NCI-H69 (cell line): Measurements from ENCODE around the gene CARS1.

Source experiments
- DNase-seq: peaks from one replicate; lab custom pipeline; 2025; lab: John Stamatoyannopoulos, UW

Gene CARS1

DNA sequence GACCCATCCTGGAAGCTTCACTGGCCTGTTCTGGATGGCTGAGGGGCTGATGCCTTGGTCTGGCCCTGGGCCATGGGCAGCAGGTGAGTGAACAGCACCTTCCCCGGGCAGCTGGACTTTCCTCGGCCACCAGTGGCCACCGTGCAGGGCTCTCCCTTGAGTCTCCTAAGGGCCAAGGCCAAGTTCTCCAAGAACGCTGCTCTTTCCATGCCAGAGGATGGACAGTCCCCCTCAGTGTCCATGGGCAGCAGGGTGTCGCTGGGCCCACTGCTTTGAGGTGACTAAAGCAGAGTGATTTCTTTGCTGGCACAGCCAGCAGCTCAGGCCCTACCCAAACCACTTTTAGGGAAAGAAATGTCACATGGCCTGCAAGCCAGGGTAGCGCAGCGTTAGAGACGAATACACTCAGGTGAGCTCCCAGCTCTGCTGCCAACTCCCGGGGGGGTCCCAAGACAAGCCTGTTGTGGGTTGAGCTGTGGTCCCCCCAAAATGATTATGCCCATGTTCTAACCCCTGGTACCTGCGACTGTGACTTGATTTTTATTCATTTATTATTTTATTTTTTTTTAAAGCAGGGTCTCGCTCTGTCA, 3.3 kb upstream of the CARS1 start:
- no peak for DNase-seq

GRCh38 chr11:3058753-3059664, 1.8 kb upstream of the CARS1 start:
- DNase-seq, result no peak

GRCh38 chr11:3056296-3057068, 741 bp downstream of the CARS1 start:
- peak; percentile 54 for DNase-seq

DNA sequence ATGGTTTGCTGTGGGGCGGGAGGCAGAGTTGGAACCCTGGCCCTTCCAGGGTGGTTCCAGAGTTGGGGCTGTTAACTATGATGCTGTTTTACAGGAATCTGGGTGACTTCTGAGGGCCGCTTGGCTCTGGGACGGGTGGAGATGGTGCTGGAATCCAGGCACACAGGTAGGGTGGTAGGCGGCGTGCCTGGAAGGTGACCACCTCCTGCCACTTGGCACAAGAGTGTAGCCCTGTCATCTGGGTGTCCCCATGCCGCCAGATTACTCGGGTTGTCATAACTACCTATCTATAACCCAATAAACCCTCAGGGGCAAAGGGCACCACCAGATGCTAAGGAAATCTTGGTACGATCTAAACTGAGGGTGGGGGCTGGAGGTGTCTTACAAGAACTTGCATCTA, 1.3 kb downstream of the CARS1 start:
- DNase-seq, result no peak

GRCh38 chr11:3052567-3052966, 4.7 kb downstream of the CARS1 start:
- DNase-seq, result no peak

GRCh38 chr11:3052109-3052479, 5.1 kb downstream of the CARS1 start:
- peak; percentile 78 for DNase-seq

DNA sequence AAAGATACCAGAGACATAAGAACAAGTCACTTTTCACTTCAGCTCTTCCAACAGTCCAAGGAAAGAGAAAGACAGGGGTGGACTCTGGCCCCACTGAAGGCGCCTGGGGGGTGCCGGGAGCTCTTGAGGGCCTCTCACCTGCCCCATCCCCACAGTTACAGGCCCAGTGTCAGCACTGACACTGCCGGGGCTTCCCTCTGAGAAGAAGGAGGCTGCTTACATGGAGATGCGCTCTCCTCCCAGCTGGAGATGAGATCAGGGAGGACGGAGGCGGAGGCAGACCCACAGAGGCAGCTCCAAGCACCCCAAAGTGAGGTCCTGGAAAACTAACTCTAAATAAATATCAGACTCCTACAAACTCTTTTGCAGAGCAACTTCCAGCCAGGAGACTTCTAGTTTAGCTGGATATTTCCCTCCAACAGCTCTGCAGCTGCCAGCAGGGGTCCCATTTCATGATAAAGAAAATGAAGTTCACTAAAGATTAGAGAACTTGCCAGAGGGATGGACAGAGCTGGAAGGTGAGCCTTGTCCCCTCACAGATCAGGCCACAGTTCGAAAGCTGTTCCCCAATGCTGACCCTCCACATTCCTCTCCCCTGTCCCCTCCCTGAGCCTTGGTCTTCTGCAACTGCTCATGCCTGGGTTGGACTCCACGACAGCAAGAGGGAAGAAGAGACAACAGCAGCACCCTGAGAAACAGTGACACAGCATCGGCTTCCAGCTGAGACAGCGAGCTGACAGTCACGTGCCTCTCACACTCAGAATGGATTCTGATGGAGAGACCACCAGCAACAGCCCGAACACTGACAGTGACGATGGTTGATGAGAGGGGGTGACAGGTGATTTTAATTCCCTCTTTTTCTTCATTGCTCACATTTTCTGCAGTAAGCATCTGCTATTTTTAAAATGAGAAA, 5.8 kb downstream of the CARS1 start:
- no peak for DNase-seq

GRCh38 chr11:3050386-3051195, 6.6 kb downstream of the CARS1 start:
- no peak for DNase-seq

DNA sequence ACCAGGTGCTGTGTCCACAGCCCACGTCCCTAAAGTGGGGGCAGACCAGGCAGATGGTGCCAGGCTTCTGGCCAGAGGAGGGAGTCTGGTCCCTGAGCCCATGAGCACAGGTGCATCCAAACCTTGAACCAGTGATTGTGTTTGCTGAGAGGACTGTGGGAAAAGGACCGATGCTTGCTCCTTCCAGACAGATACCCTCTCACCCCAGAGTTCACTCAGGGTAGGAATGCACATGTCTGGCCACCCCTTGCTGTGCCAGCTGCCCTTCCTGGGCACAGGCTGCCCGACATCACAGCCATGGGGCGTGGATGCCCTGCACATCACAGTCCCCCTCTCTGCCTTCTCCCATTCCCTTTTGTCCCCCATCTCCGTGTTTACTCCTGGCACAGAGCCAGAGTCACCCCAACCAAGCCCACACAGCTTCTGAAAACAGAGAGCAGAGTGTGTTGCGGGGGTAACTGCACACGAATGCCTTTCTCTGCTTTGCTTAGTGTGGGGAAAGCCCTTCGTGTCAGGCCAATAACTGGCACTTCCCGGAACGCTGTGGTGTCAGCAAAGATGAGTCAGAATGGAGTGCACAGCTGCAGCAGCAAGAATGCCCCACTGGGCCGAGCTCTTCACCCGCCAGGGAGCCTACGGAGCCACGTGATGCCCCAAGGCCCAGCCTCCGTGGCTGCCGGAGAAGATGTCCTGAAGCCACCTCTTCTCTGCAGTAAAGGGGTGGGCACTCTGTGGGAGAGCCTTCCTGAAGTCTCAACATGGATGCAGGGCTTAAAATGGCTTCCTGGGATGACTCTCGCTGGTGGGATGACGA, 7.6 kb downstream of the CARS1 start:
- DNase-seq, result peak; percentile 91

- no peak for DNase-seq
Measured at GRCh38 chr11:3047637-3048036, 9.6 kb downstream of the CARS1 start.

DNA sequence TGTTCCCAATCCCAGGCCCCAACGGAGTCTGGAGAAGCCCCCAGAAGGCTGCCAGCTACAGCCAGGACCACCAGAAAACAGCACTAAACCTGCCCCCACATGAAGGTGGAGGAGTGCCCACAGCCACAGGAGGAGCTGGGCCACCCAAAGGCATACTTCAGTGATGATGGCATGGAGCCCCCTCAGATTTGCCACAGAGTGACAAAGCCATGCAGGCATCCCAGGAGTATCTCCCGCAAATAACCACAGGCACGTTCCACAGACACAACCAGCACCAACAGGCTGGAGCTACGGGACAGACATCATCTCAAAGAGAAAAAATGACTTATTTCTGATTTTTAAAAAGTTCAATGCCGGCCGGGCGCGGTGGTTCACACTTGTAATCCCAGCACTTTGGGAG, 10.6 kb downstream of the CARS1 start:
- DNase-seq, result no peak

DNA sequence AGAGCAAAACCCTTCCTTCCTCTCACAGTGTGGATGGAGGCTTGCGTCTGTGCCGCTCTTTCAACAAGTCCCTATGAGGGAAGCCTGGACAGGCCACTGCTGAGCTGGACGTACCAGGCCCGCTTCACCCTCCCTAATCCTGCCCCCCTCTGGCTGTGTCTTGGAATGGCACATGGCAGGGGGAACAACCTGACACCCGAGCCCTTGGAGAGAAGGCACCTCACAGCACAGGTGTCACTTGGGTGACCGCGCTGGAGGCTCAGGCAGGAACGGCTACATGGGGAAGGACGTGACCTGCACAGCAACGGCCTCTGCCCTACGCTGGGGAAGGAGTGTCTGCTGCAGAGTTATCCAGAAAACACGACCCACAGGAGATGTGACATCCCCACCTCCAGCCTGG, 11.0 kb downstream of the CARS1 start:
- no peak for DNase-seq

DNA sequence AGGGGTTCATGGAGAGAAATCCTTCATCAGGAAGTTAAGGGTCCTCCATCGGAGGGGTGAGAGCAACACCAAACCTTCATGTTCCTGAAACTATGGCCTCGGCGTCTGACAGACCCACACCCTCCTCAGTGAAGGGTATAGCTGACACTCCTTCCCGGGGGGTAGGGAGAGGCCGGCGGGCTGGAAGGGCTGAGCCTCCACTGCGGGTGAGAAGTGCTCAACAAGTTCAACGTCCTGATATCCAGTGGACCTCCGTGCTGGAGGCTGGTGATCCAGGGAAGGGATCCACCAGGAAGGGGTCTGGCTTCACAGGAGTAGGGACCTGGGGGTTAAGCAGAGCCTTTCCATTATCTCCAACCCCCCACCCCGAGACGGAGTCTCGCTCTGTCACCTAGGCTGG, 12.3 kb downstream of the CARS1 start:
- DNase-seq, result no peak

GRCh38 chr11:3044004-3044403, 13.2 kb downstream of the CARS1 start:
- no peak for DNase-seq

GRCh38 chr11:3043315-3043871, 13.8 kb downstream of the CARS1 start:
- DNase-seq, result no peak

GRCh38 chr11:3042496-3043314, 14.5 kb downstream of the CARS1 start:
- DNase-seq, result no peak

- DNase-seq, result no peak
Measured at GRCh38 chr11:3041699-3042441, 15.4 kb downstream of the CARS1 start.

DNA sequence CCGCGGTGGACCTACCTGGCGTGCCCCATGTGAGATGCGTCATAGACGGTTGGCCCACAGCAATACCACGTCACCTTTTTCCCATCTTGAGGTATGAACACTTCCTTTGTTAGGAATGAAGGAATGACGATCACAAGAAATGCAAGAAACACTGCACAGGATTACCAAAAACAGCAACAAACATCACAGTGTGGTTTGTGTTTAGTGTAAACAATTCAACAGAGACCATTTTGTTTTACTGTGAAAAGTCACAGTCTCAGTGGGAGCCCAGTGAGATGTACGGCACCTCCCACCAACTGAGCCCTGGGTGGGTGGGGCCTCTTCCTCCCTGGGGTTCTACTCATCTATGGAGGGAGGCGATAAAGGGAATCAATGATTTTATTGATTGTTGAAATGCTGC, 16.3 kb downstream of the CARS1 start:
- DNase-seq, result no peak
